Activated naive CD8-positive, alpha-beta T cell treated with anti-CD3 and anti-CD28 coated beads, Interleukin-2, amount 10 ng/mL, durations not matched to agents 7 days and 5 days (primary cell): ENCODE data around the gene GRB7. TPM values are rescaled to one million over a fixed set of nuclear protein-coding genes. Genes with fewer than 3 reads are reported as not detected.

Experiments
- ATAC-seq: fragments of 150-1000 bp; cut with Tn5 transposase; one replicate; pipeline ENCODE4 v1.10.0; 2021; ENCODE audit warnings: low read depth, moderate library complexity
- POLR2A ChIA-PET: fragments of 350-600 bp; sonication (Branson Sonifier 250); formaldehyde crosslinking; loops from one replicate; lab custom pipeline; 2021; ENCODE audit warnings: antibody characterized with exemption; lab: Charles Lee
- DNase-seq: peaks from one replicate; pipeline ENCODE4 v3.0.0; 2021
- H3K27ac Mint-ChIP-seq: one replicate; pipeline ENCODE4 v1.8.0; 2022; ENCODE audit warnings: mild to moderate bottlenecking, mixed read lengths
- H3K27me3 Mint-ChIP-seq: one replicate; pipeline ENCODE4 v1.8.0; 2022; ENCODE audit warnings: mild to moderate bottlenecking, moderate library complexity, mixed read lengths
- H3K36me3 Mint-ChIP-seq: one replicate; pipeline ENCODE4 v1.8.0; 2021; ENCODE audit warnings: mild to moderate bottlenecking, mixed read lengths
- H3K4me1 Mint-ChIP-seq: one replicate; pipeline ENCODE4 v1.8.0; 2021; ENCODE audit warnings: mixed read lengths
- H3K4me3 Mint-ChIP-seq: one replicate; pipeline ENCODE4 v1.8.0; 2022; ENCODE audit warnings: mild to moderate bottlenecking, moderate library complexity, mixed read lengths
- H3K9me3 Mint-ChIP-seq: one replicate; pipeline ENCODE4 v1.8.0; 2021; ENCODE audit warnings: mixed read lengths
- total RNA-seq, 2 experiments: library from RNA; stranded (reverse); gene quantifications; one replicate each; pipeline ENCODE4 v1.2.3, GENCODE V29; 2021

The GRB7 gene
- total RNA-seq, 2 experiments from 2014 or later = 0.37 to 0.61 TPM

- no peak for DNase-seq
- POLR2A ChIA-PET = no interaction called here
- H3K27ac Mint-ChIP-seq = no peak overlapping the region
These were observed 27.4 kb downstream of the GRB7 start for GRCh38 chr17:39765175-39765574.

DNA sequence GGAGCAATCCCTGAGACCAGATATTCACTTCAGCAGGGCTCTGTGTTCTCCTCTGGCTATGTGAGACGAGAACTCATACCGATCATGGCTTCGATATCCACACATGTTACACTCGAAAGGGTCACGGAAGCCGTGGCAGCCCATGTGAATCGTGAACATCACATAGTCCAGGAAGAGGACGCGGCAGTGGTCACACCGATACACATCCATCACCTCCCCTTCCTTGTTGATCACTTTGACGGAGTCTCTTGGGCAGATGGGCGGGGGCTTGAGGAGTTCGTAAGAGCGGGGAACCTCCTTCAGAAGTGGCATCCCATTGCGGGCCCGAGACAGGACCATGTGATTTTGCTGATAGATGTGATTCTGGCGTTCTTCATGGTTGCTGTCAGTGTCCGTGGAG is 28.0 kb downstream of the GRB7 start:
- Mint-ChIP-seq H3K36me3 (peaks cover 55% of the 10 kb centered on the region), H3K27me3 (no peaks in the 10 kb centered on the region), H3K9me3 (peaks cover 1% of the 10 kb centered on the region), H3K27ac (no peak overlapping the region), H3K4me1 (peaks cover 41% of the 10 kb centered on the region), H3K4me3 (no peak overlapping the region)
- DNase-seq (no peak), ATAC-seq (no peak)
- POLR2A ChIA-PET = interaction anchor here (0.5 kb wide), 1 partner anchor 26 kb away, joined by 3 read pairs; no protein-coding TSS in a partner anchor

More at GRCh38 chr17:39765175-39765574, 27.4 kb downstream of the GRB7 start:
- peaks cover 57% of the 10 kb centered on the region for H3K36me3 Mint-ChIP-seq
- H3K4me3 Mint-ChIP-seq = no peak overlapping the region
- peaks cover 1% of the 10 kb centered on the region for H3K9me3 Mint-ChIP-seq
- no peaks in the 10 kb centered on the region for H3K27me3 Mint-ChIP-seq
- no peak for ATAC-seq
- H3K4me1 Mint-ChIP-seq = peaks cover 35% of the 10 kb centered on the region

- ATAC-seq (no peak), DNase-seq (no peak)
- Mint-ChIP-seq H3K4me3 (no peak overlapping the region), H3K4me1 (peaks cover 51% of the 10 kb centered on the region), H3K27me3 (no peaks in the 10 kb centered on the region), H3K27ac (no peak overlapping the region), H3K9me3 (peaks cover 1% of the 10 kb centered on the region), H3K36me3 (peaks cover 61% of the 10 kb centered on the region)
- POLR2A ChIA-PET = no interaction called here
These were observed 29.4 kb downstream of the GRB7 start for GRCh38 chr17:39767147-39767546.

DNA sequence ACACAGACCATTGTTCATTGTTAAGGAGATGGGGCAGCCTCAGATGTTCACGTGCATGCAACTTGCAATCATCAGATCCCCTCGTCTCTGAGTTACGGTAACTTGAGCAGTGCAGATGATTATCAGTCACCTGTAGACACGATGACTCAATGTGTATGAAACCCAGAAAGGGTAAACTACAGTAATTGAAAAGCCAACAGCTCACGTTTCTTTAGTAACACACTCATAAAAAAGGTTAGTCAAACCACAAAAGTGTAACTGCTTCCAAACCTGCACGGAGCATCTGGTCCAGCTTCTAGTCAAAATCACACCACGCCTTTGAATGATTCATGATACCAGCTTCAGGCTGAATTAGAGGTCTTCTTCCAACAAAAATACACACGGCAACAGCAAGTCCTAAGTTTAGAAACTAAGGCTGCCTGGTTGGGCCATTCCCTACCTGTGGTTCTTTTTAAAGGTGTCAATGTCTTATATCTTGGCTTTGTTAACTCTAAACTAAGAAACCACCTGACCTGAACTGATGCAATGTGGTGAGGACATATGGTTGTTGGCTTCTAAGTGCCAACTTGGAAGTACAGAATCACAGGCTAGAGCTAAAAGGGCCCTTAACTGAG is 32.3 kb downstream of the GRB7 start:
- H3K4me1 Mint-ChIP-seq = peaks cover 71% of the 10 kb centered on the region
- DNase-seq = no peak
- H3K27me3 Mint-ChIP-seq = no peaks in the 10 kb centered on the region
- POLR2A ChIA-PET = interaction anchor here (1.5 to 2.2 kb wide), 2 partner anchors 12 to 15 kb away, joined by 4 to 9 read pairs; no protein-coding TSS in a partner anchor
- H3K27ac Mint-ChIP-seq = peak overlapping the region; percentile 79
- ATAC-seq = peak; percentile 70
- peaks cover 54% of the 10 kb centered on the region for H3K36me3 Mint-ChIP-seq
- H3K4me3 Mint-ChIP-seq = peak overlapping the region; percentile 43
- H3K9me3 Mint-ChIP-seq = peaks cover 1% of the 10 kb centered on the region

DNA sequence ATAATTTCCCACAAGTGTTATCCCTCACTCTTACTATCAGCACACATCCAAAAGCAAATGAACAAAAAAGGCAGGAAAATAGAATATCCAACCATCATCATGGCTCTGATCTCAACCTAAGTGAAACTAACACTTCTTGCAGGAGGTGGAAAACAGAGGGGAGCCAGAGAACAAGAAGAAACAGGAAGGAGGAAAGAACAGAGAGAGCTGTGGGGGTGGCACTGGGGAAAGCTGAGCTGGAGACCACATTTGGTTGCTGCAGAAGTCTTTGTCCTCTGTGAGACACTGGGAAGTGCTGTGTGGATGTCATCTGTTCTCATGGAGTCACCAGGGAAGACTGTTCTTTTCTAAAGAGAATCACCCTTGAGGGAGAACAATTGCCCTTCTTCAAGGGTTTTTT is 34.7 kb downstream of the GRB7 start:
- peak overlapping the region; percentile 75 for H3K27ac Mint-ChIP-seq
- H3K9me3 Mint-ChIP-seq = no peaks in the 10 kb centered on the region
- POLR2A ChIA-PET = interaction anchor here (0.5 to 1.4 kb wide), 3 partner anchors 19 to 122 kb away, joined by 3 to 5 read pairs (median 3); no protein-coding TSS in a partner anchor
- ATAC-seq (no peak), DNase-seq (no peak)
- H3K4me1 Mint-ChIP-seq = peaks cover 81% of the 10 kb centered on the region
- H3K36me3 Mint-ChIP-seq = peaks cover 33% of the 10 kb centered on the region
- H3K27me3 Mint-ChIP-seq = no peaks in the 10 kb centered on the region
- H3K4me3 Mint-ChIP-seq = peak overlapping the region; percentile 58

- ATAC-seq = no peak
- Mint-ChIP-seq H3K27me3 (no peaks in the 10 kb centered on the region), H3K4me1 (peaks cover 83% of the 10 kb centered on the region), H3K36me3 (peaks cover 28% of the 10 kb centered on the region), H3K4me3 (peak overlapping the region; percentile 67), H3K27ac (peak overlapping the region; percentile 82), H3K9me3 (no peaks in the 10 kb centered on the region)
- DNase-seq = no peak
- POLR2A ChIA-PET = interaction anchor here (1.4 kb wide), 1 partner anchor 20 kb away, joined by 3 read pairs; no protein-coding TSS in a partner anchor
These were observed 35.5 kb downstream of the GRB7 start for GRCh38 chr17:39772987-39773934.

GRCh38 chr17:39774047-39774446 is 36.3 kb downstream of the GRB7 start:
- Mint-ChIP-seq H3K27ac (peak overlapping the region; percentile 81), H3K4me3 (peak overlapping the region; percentile 69)

DNA sequence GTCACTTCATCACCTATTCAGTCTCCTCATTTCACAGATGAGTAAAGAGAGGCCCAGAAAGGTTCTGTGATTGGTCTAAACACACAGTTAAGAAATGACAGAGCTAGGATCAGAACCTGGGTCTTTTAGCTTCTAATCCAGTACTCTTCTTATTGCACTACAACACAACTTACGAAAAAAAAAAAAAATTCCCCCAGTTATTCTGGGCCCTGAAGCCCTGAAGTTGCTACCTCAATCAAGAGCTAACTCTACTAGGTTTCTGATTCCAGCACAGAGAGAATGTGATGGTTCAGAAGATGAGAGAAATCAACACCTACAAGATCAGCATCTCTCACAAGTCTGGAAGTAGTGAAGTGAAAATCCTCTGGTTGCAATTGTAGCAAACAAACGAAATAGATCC is 37.3 kb downstream of the GRB7 start:
- no peak for ATAC-seq
- Mint-ChIP-seq H3K4me1 (peaks cover 78% of the 10 kb centered on the region), H3K4me3 (peak overlapping the region; percentile 85), H3K27ac (peak overlapping the region; percentile 87), H3K27me3 (no peaks in the 10 kb centered on the region), H3K9me3 (no peaks in the 10 kb centered on the region), H3K36me3 (peaks cover 23% of the 10 kb centered on the region)
- DNase-seq = no peak
- POLR2A ChIA-PET = interaction anchor here (0.9 to 1.8 kb wide), 3 partner anchors 20 to 72 kb away, joined by 3 to 5 read pairs (median 5); no protein-coding TSS in a partner anchor

More at GRCh38 chr17:39774047-39774446, 36.3 kb downstream of the GRB7 start:
- no peak for ATAC-seq
- Mint-ChIP-seq H3K27me3 (no peaks in the 10 kb centered on the region), H3K9me3 (no peaks in the 10 kb centered on the region), H3K4me1 (peaks cover 81% of the 10 kb centered on the region), H3K36me3 (peaks cover 24% of the 10 kb centered on the region)
- no peak for DNase-seq
- POLR2A ChIA-PET = interaction anchor here (1.8 kb wide), 1 partner anchor 19 kb away, joined by 5 read pairs; no protein-coding TSS in a partner anchor

DNA sequence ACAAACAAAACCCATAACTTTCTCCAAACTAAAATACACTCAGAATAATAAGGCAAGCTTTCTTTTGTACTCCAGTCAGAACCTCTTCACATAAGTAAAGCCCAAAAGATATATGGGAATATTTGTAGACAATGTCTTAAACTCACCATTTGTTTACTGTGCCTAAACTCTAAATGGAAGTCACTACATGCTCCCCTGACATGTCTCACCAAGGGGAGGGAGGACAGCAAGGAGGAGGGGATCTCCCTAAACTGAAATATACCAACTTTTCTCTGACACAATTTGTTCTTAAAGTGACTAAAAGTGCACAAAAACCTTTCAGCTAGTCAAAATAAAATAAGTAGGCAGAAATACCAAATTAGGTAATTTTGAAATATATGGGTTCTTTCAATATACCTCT is 38.5 kb downstream of the GRB7 start:
- H3K9me3 Mint-ChIP-seq = no peaks in the 10 kb centered on the region
- H3K36me3 Mint-ChIP-seq = peaks cover 19% of the 10 kb centered on the region
- no peak for DNase-seq

GRCh38 chr17:39777534-39778365 is 40.0 kb downstream of the GRB7 start:
- peaks cover 74% of the 10 kb centered on the region for H3K4me1 Mint-ChIP-seq
- POLR2A ChIA-PET = interaction anchor here (0.9 to 1.7 kb wide), 7 partner anchors 15 to 203 kb away, joined by 3 to 8 read pairs (median 3); partner anchors contain the start of genes IKZF3 and PSMD3
- peak overlapping the region; percentile 85 for H3K4me3 Mint-ChIP-seq
- peaks cover 17% of the 10 kb centered on the region for H3K36me3 Mint-ChIP-seq
- DNase-seq = no peak
- H3K27ac Mint-ChIP-seq = peak overlapping the region; percentile 87
- no peaks in the 10 kb centered on the region for H3K27me3 Mint-ChIP-seq
- H3K9me3 Mint-ChIP-seq = no peaks in the 10 kb centered on the region
- peak; percentile 40 for ATAC-seq

More for the DNA sequence above, 38.5 kb downstream of the GRB7 start:
- Mint-ChIP-seq H3K4me1 (peaks cover 74% of the 10 kb centered on the region), H3K27ac (peak overlapping the region; percentile 87), H3K27me3 (no peaks in the 10 kb centered on the region), H3K4me3 (peak overlapping the region; percentile 85)
- POLR2A ChIA-PET = interaction anchor here (0.7 to 1.6 kb wide), 7 partner anchors 29 to 1932 kb away, joined by 3 to 5 read pairs (median 3); partner anchors contain the start of gene IKZF3
- ATAC-seq = peak; percentile 29

DNA sequence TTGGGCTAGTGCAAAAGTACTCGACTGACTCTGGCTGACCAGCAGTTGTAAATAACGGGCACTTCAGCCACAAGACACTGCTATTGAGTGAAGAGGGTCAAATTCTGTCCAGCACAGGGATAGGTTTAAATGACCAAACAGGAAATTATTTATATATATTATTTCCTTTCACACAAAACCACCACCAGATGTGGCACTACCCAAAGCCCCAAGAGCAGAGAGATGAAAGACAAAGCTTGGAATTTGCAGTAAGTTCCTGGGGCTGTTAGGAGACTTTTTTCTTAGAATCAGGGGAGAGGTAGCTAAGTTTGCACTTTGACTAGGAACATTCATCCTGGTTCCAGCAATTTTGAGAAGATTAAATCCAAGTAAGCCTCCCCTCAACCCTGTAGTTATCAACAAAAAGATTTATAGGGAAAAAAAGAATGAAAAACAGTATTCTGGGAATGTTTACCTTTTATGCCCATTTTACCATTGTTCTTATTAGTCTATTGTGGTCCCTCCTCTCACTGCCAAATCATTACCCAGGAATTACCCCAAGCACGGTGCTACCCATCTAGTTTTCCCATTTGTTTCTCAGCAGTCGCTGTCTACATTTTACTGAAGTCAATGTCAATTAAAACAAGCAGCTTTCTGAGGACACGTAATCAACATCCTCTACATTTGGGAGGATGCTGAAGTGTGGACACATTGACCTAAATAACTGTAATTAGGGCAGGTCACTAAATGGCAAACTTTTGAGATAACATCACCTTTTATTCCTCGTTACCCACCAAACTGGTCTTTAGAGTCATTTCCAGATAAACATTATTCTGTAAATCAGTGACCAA is 43.5 kb downstream of the GRB7 start:
- no peak for DNase-seq
- POLR2A ChIA-PET = interaction anchor here (0.7 to 2.5 kb wide), 4 partner anchors 10 to 50 kb away, joined by 3 to 7 read pairs (median 4); no protein-coding TSS in a partner anchor
- Mint-ChIP-seq H3K4me3 (peak overlapping the region; percentile 67), H3K36me3 (peaks cover 25% of the 10 kb centered on the region), H3K9me3 (no peaks in the 10 kb centered on the region), H3K4me1 (peaks cover 55% of the 10 kb centered on the region), H3K27ac (peak overlapping the region; percentile 61), H3K27me3 (no peaks in the 10 kb centered on the region)
- no peak for ATAC-seq
